Stomach (tissue), 4 donors: Measurements from ENCODE around the gene SERAC1.
A peak's percentile ranks its signal among the peaks of the same experiment; 100 is the strongest.

Experiments
- CTCF ChIP-seq, 7 experiments: fragments of 450-650 bp in 4 of 7; fragments of 200-600 bp in 3 of 7; sonication (generic) in 3 of 7; IDR thresholded peaks; one replicate each; pipeline ENCODE4 v1.5.1; 2016 to 2019; ENCODE audit warnings: antibody characterized with exemption in 7 of 7, control low read depth in 2 of 7, mild to moderate bottlenecking in 1 of 7
- POLR2A ChIP-seq, 4 donors: fragments of 450-650 bp; IDR thresholded peaks; one replicate each; pipeline ENCODE4 v1.6.1; 2016; ENCODE audit warnings: antibody characterized with exemption in 4 of 4, control low read depth in 2 of 4, mild to moderate bottlenecking in 1 of 4, moderate library complexity in 1 of 4
- POLR2AphosphoS5 ChIP-seq, 3 donors: sonication (generic); formaldehyde crosslinking; IDR thresholded peaks; one replicate each; pipeline ENCODE4 v1.6.1; 2016; ENCODE audit warnings: antibody characterized with exemption in 3 of 3

- no peak for TF ChIP-seq CTCF (IDR thresholded peaks at IDR 0.05)
- TF ChIP-seq POLR2A (IDR thresholded peaks at IDR 0.05), result no peak
- peak in 2 of 3 donors; percentile 9 to 43 for TF ChIP-seq POLR2AphosphoS5 (IDR thresholded peaks at IDR 0.05)
These were observed 98.9 kb downstream of the SERAC1 start for GRCh38 chr6:158068893-158069799.
